ENCODE measurements around the gene TFEB. TPM values are rescaled to one million over a fixed set of nuclear protein-coding genes. Genes with fewer than 3 reads are reported as not detected.

The TFEB gene
- polyA plus RNA-seq, 3 donors, result 7.9 to 9.9 (median 9.4) TPM

- no peak for DNase-seq
Measured at GRCh38 chr6:41677124-41677921, 58.1 kb downstream of the TFEB start.

GRCh38 chr6:41676431-41676830 is 59.0 kb downstream of the TFEB start:
- no peak for DNase-seq

GRCh38 chr6:41675992-41676391 is 59.4 kb downstream of the TFEB start:
- DNase-seq, result no peak

GRCh38 chr6:41675176-41675775 is 60.1 kb downstream of the TFEB start:
- DNase-seq, result no peak

GRCh38 chr6:41674231-41675000 is 61.0 kb downstream of the TFEB start:
- DNase-seq, result no peak

GRCh38 chr6:41673704-41674000 is 61.8 kb downstream of the TFEB start:
- no peak for DNase-seq

GRCh38 chr6:41672816-41673703 is 62.3 kb downstream of the TFEB start:
- no peak for DNase-seq

GRCh38 chr6:41672016-41672415 is 63.4 kb downstream of the TFEB start:
- DNase-seq, result no peak

- no peak for DNase-seq
Measured at GRCh38 chr6:41671376-41671775, 64.0 kb downstream of the TFEB start.

- no peak for DNase-seq
Measured at GRCh38 chr6:41670703-41671360, 64.6 kb downstream of the TFEB start.

- DNase-seq, result no peak
Measured at GRCh38 chr6:41668968-41669367, 66.4 kb downstream of the TFEB start.

- DNase-seq, result no peak
Measured at GRCh38 chr6:41667195-41667594, 68.2 kb downstream of the TFEB start.

- no peak for DNase-seq
Measured at GRCh38 chr6:41664271-41664670, 71.1 kb downstream of the TFEB start.

GRCh38 chr6:41663568-41663967 is 71.8 kb downstream of the TFEB start:
- DNase-seq, result no peak

GRCh38 chr6:41659935-41660334 is 75.5 kb downstream of the TFEB start:
- DNase-seq, result no peak

- DNase-seq, result no peak
Measured at GRCh38 chr6:41658636-41659035, 76.8 kb downstream of the TFEB start.

GRCh38 chr6:41657131-41658094 is 78.0 kb downstream of the TFEB start:
- no peak for DNase-seq

GRCh38 chr6:41656002-41656691 is 79.3 kb downstream of the TFEB start:
- DNase-seq, result no peak

GRCh38 chr6:41655646-41656001 is 79.8 kb downstream of the TFEB start:
- DNase-seq, result no peak

- no peak for DNase-seq
Measured at GRCh38 chr6:41655176-41655575, 80.2 kb downstream of the TFEB start.
